Osteoblast (primary cell): ENCODE measurements around the gene LACRT. TPM values are rescaled to one million over a fixed set of nuclear protein-coding genes. Genes with fewer than 3 reads are reported as not detected.

Experiments used
- DNase-seq: peaks from one replicate; pipeline ENCODE4 v3.0.0; 2011; ENCODE audit warnings: low spot score, mixed read lengths; ENCODE audit not compliant: insufficient read length; ENCODE audit errors: missing footprints
- H2AFZ ChIP-seq: 2 replicates; pipeline ENCODE4 v1.6.0; 2011; ENCODE audit warnings: mild to moderate bottlenecking, low read length
- H3K27ac ChIP-seq: 2 replicates; pipeline ENCODE4 v1.5.1; 2011; ENCODE audit warnings: mild to moderate bottlenecking, low read depth, low read length, moderate library complexity
- H3K27me3 ChIP-seq: 2 replicates; pipeline ENCODE4 v1.6.0; 2012; ENCODE audit warnings: mild to moderate bottlenecking, control low read depth, inconsistent platforms, low read length, moderate library complexity; ENCODE audit not compliant: insufficient read depth
- H3K36me3 ChIP-seq: 2 replicates; pipeline ENCODE4 v1.5.1; 2011; ENCODE audit warnings: mild to moderate bottlenecking, low read length, control low read depth, moderate library complexity; ENCODE audit not compliant: insufficient read depth
- H3K4me1 ChIP-seq: 2 replicates; pipeline ENCODE4 v1.5.1; 2011; ENCODE audit warnings: mild to moderate bottlenecking, low read length, control low read depth, moderate library complexity; ENCODE audit not compliant: insufficient read depth
- H3K4me2 ChIP-seq: 2 replicates; pipeline ENCODE4 v1.6.0; 2011; ENCODE audit warnings: mild to moderate bottlenecking, low read length; ENCODE audit not compliant: insufficient read depth
- H3K4me3 ChIP-seq: fragments of 200-600 bp; sonication (generic); 3 replicates; pipeline ENCODE4 v1.5.1; 2012; ENCODE audit warnings: mild to moderate bottlenecking, low read length, inconsistent platforms; ENCODE audit not compliant: insufficient read depth
- H3K79me2 ChIP-seq: 2 replicates; pipeline ENCODE4 v1.6.0; 2012; ENCODE audit warnings: mild to moderate bottlenecking, low read length, control low read depth, inconsistent platforms; ENCODE audit not compliant: insufficient read depth
- H3K9me3 ChIP-seq: 2 replicates; pipeline ENCODE4 v1.5.1; 2011; ENCODE audit warnings: low read depth, low read length, control low read depth
- H4K20me1 ChIP-seq: 2 replicates; pipeline ENCODE4 v1.6.0; 2012; ENCODE audit warnings: mild to moderate bottlenecking, low read length, control low read depth; ENCODE audit not compliant: insufficient read depth
- total RNA-seq: library from RNA; depleted of rRNA; stranded (reverse); fragments of >200 nt; gene quantifications from 2 replicates; pipeline ENCODE4 v1.2.3, GENCODE V29; 2012
- TF ChIP-seq, protein P1 (sequence below): IDR thresholded peaks from 2 replicates; pipeline ENCODE4 v1.5.1; 2011; ENCODE audit warnings: mild to moderate bottlenecking, low read depth, low read length, moderate library complexity; ENCODE audit errors: extremely low read depth

The LACRT gene
- total RNA-seq, 1 donor, result not detected

GRCh38 chr12:54588890-54589267 is 45.8 kb downstream of the LACRT start:
- TF ChIP-seq, protein P1, sequence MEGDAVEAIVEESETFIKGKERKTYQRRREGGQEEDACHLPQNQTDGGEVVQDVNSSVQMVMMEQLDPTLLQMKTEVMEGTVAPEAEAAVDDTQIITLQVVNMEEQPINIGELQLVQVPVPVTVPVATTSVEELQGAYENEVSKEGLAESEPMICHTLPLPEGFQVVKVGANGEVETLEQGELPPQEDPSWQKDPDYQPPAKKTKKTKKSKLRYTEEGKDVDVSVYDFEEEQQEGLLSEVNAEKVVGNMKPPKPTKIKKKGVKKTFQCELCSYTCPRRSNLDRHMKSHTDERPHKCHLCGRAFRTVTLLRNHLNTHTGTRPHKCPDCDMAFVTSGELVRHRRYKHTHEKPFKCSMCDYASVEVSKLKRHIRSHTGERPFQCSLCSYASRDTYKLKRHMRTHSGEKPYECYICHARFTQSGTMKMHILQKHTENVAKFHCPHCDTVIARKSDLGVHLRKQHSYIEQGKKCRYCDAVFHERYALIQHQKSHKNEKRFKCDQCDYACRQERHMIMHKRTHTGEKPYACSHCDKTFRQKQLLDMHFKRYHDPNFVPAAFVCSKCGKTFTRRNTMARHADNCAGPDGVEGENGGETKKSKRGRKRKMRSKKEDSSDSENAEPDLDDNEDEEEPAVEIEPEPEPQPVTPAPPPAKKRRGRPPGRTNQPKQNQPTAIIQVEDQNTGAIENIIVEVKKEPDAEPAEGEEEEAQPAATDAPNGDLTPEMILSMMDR, result no peak
- Histone ChIP-seq H3K36me3 (no peaks in the 10 kb centered on the region), H2AFZ (no peak overlapping the region), H4K20me1 (no peaks in the 10 kb centered on the region), H3K79me2 (no peaks in the 10 kb centered on the region), H3K4me3 (no peak overlapping the region), H3K4me2 (no peak overlapping the region), H3K27me3 (peaks cover 55% of the 10 kb centered on the region), H3K9me3 (no peaks in the 10 kb centered on the region), H3K27ac (no peak overlapping the region), H3K4me1 (no peaks in the 10 kb centered on the region)
- no peak for DNase-seq

DNA sequence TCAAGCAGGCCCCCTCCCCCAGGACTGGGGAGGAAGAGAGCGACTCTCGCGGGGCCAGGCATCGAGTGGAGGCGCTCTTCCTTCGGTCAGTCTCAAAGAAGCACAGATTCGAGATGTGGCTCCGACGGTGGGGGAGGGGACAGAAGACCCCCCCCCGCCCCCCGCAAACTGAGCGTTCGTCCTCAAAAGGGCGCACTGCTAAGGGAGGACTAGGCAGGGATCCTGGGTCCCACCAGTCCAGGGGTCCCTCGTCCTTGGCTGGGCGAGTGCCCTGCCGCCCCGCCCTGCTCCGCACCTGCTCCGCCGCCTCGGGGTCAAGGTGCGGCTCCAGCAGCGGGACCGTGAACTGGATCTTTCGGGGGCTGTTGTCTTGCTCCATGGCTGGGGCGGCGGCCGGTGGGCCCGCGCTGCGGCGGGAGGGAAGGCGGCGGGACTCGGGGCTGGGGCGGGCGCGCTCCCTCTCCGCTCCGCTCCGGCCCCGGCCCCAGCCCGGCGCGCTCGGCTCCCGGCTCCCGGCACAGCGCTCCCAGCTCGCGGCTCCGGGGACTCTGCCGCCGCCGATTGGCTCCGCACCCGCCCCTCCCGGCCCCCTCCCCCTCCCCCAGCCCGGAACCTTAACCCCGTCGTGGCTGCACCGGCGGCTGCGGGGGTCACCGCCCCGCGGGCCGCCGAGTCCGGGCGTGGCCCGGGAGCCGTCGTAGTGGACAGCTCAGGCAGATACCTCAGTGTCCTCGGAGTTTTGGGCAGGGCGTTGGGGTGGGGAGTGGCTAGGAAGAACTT is 46.4 kb downstream of the LACRT start, which contains the start of gene PPP1R1A:
Gene PPP1R1A (minus strand): TSS at position 550 of the 780 bp plus-strand sequence. CDS start 171 bp downstream, at position 379.
- no peak for DNase-seq
- TF ChIP-seq, protein P1, result no peak
- Histone ChIP-seq H2AFZ (no peak within 1 kb of the TSS), H3K36me3 (no peaks in the 10 kb centered on the region), H3K9me3 (no peaks in the 10 kb centered on the region), H3K4me2 (no peak within 1 kb of the TSS), H3K79me2 (no peaks in the 10 kb centered on the region), H3K27ac (no peak within 1 kb of the TSS), H3K27me3 (peaks cover 55% of the 10 kb centered on the region), H3K4me3 (no peak within 1 kb of the TSS), H4K20me1 (no peaks in the 10 kb centered on the region), H3K4me1 (no peaks in the 10 kb centered on the region)

DNA sequence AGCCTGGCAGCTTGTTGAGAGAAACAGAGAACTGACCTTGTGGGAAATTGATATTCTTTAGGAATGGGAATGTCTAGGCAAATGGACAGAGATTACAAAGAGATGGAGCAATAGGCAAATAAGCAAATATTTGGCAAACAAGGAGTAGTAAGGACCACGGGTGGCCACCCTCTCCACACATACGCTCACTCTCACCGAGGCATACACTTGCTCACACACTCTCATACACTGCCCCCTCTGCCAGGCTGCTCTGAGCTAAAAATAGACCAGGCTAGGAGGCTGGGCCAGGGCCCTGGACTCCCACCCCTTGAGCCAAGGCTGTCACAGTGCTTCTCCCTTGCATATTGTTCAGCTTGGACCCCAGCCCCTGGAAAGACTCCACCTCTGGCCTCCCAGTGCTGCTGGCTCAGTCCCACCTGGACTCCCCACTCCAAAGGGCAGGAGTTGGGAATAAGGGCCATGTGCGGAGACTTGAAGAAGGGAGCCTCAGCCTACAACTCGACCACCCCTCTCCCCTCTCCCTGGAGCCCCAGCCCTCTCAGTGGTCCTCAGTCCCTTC is 47.3 kb downstream of the LACRT start:
- TF ChIP-seq, protein P1, result no peak
- DNase-seq, result no peak
- H3K27ac ChIP-seq, result no peak overlapping the region
- H3K9me3 ChIP-seq, result no peaks in the 10 kb centered on the region
- H3K27me3 ChIP-seq, result peaks cover 55% of the 10 kb centered on the region
- no peaks in the 10 kb centered on the region for H3K36me3 ChIP-seq
- H3K4me1 ChIP-seq, result no peaks in the 10 kb centered on the region
- no peak overlapping the region for H3K4me2 ChIP-seq
- H3K79me2 ChIP-seq, result no peaks in the 10 kb centered on the region
- no peak overlapping the region for H3K4me3 ChIP-seq
- H2AFZ ChIP-seq, result no peak overlapping the region
- no peaks in the 10 kb centered on the region for H4K20me1 ChIP-seq

- Histone ChIP-seq H3K27me3 (peaks cover 52% of the 10 kb centered on the region), H3K4me3 (no peak overlapping the region)
- no peak for DNase-seq
Observed at GRCh38 chr12:54586620-54587019, 48.1 kb downstream of the LACRT start.

More at GRCh38 chr12:54586620-54587019, 48.1 kb downstream of the LACRT start:
- no peak overlapping the region for H3K4me2 ChIP-seq
- no peak overlapping the region for H2AFZ ChIP-seq
- no peaks in the 10 kb centered on the region for H3K9me3 ChIP-seq
- H3K36me3 ChIP-seq, result no peaks in the 10 kb centered on the region
- H3K4me1 ChIP-seq, result no peaks in the 10 kb centered on the region
- TF ChIP-seq, protein P1, result no peak
- no peaks in the 10 kb centered on the region for H4K20me1 ChIP-seq
- no peak overlapping the region for H3K27ac ChIP-seq
- H3K79me2 ChIP-seq, result no peaks in the 10 kb centered on the region
